EH (cell line): Measurements from ENCODE around the gene CPSF4L.

Source experiments
- DNase-seq: peaks from one replicate; pipeline ENCODE4 v3.0.0-alpha.2; 2015; ENCODE audit warnings: low read depth

The CPSF4L gene

GRCh38 chr17:73232587-73233373, 28.9 kb downstream of the CPSF4L start:
- DNase-seq = peak; percentile 40

- peak; percentile 95 for DNase-seq
Measured at GRCh38 chr17:73231841-73232586, 29.7 kb downstream of the CPSF4L start.

GRCh38 chr17:73231395-73231794, 30.3 kb downstream of the CPSF4L start:
- DNase-seq = peak; percentile 39

GRCh38 chr17:73230088-73230487, 31.6 kb downstream of the CPSF4L start:
- DNase-seq = no peak

GRCh38 chr17:73228748-73229236, 32.9 kb downstream of the CPSF4L start:
- peak; percentile 87 for DNase-seq

GRCh38 chr17:73227944-73228343, 33.7 kb downstream of the CPSF4L start:
- no peak for DNase-seq

- peak; percentile 17 for DNase-seq
Measured at GRCh38 chr17:73227379-73227778, 34.3 kb downstream of the CPSF4L start.

GRCh38 chr17:73226556-73227172, 35.0 kb downstream of the CPSF4L start:
- peak; percentile 69 for DNase-seq

GRCh38 chr17:73224663-73225305, 36.9 kb downstream of the CPSF4L start:
- no peak for DNase-seq

GRCh38 chr17:73224237-73224636, 37.4 kb downstream of the CPSF4L start:
- peak; percentile 19 for DNase-seq

GRCh38 chr17:73223626-73224230, 38.0 kb downstream of the CPSF4L start:
- no peak for DNase-seq

- DNase-seq = no peak
Measured at GRCh38 chr17:73215447-73215846, 46.2 kb downstream of the CPSF4L start.

- no peak for DNase-seq
Measured at GRCh38 chr17:73214851-73215250, 46.8 kb downstream of the CPSF4L start.

- DNase-seq = no peak
Measured at GRCh38 chr17:73214008-73214407, 47.7 kb downstream of the CPSF4L start.

- DNase-seq = no peak
Measured at GRCh38 chr17:73211745-73212144, 49.9 kb downstream of the CPSF4L start.

- peak; percentile 31 for DNase-seq
Measured at GRCh38 chr17:73210002-73210678, 51.5 kb downstream of the CPSF4L start.

GRCh38 chr17:73209436-73209835, 52.2 kb downstream of the CPSF4L start:
- DNase-seq = no peak

- no peak for DNase-seq
Measured at GRCh38 chr17:73208139-73208827, 53.4 kb downstream of the CPSF4L start.

- DNase-seq = no peak
Measured at GRCh38 chr17:73205459-73205961, 56.2 kb downstream of the CPSF4L start.

GRCh38 chr17:73203788-73204479, 57.7 kb downstream of the CPSF4L start:
- no peak for DNase-seq
